ENCODE measurements around the gene ARRDC2. TPM values are rescaled to one million over a fixed set of nuclear protein-coding genes. Genes with fewer than 3 reads are reported as not detected.
"Not testable (repeated sequence)": the region's sequence is repeated elsewhere in the genome, so short reads cannot be mapped to it uniquely, and the experiment has no call there.

The ARRDC2 gene
- total RNA-seq, 1 donor from 2014 or later, result 82.7 TPM

DNA sequence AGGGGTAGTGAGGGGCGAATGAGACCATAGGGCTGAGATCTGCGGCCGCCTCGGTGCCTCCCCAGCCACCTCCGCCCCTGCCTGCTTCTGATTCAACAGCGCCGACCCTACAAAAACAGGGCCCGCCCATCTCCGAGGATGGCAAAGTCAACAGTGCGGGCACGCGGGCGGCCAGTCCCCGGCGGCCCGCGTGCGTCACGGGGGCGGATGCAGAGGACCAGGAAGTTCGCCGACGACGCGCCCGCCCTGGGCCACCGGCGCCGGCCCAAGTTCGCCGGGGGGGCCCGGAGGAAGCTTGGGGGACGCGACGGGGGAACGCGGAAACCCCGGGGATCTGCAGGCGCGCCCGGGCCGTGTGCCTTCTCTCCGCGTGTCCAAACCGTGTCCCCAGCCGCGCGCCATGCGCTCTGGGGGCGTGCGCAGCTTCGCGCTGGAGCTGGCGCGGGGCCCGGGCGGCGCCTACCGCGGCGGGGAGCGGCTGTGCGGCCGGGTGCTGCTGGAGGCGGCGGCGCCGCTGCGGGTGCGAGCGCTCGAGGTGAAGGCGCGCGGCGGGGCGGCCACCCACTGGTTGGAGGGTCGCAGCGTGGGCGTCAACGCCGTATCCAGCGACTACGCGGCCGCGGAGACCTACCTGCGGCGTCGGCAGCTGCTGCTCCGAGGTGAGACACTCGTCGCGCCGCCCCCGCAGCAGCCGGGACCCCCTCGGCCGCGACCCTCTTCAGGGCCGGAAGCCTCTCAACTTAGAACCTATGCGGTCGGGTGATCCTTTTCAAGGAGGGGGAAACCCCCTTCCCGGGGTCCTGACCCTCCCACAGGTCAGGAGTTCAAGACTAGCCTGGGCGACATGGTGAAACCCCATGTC, 6.8 kb upstream of the ARRDC2 start:
- Histone ChIP-seq H3K4me3 (peak overlapping the region; percentile 90), H3K4me1 (peaks cover 19% of the 10 kb centered on the region), H3K9me3 (no peaks in the 10 kb centered on the region), H3K27me3 (no peaks in the 10 kb centered on the region), H3K27ac (peak overlapping the region; percentile 91), H3K36me3 (no peaks in the 10 kb centered on the region)
- peak; percentile 96 for DNase-seq
- TF ChIP-seq, protein P1, sequence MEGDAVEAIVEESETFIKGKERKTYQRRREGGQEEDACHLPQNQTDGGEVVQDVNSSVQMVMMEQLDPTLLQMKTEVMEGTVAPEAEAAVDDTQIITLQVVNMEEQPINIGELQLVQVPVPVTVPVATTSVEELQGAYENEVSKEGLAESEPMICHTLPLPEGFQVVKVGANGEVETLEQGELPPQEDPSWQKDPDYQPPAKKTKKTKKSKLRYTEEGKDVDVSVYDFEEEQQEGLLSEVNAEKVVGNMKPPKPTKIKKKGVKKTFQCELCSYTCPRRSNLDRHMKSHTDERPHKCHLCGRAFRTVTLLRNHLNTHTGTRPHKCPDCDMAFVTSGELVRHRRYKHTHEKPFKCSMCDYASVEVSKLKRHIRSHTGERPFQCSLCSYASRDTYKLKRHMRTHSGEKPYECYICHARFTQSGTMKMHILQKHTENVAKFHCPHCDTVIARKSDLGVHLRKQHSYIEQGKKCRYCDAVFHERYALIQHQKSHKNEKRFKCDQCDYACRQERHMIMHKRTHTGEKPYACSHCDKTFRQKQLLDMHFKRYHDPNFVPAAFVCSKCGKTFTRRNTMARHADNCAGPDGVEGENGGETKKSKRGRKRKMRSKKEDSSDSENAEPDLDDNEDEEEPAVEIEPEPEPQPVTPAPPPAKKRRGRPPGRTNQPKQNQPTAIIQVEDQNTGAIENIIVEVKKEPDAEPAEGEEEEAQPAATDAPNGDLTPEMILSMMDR (IDR thresholded peaks at IDR 0.05), result no peak
- intact Hi-C loops (cut with DNase I), result no loop called here
- peak; percentile 89 for ATAC-seq

DNA sequence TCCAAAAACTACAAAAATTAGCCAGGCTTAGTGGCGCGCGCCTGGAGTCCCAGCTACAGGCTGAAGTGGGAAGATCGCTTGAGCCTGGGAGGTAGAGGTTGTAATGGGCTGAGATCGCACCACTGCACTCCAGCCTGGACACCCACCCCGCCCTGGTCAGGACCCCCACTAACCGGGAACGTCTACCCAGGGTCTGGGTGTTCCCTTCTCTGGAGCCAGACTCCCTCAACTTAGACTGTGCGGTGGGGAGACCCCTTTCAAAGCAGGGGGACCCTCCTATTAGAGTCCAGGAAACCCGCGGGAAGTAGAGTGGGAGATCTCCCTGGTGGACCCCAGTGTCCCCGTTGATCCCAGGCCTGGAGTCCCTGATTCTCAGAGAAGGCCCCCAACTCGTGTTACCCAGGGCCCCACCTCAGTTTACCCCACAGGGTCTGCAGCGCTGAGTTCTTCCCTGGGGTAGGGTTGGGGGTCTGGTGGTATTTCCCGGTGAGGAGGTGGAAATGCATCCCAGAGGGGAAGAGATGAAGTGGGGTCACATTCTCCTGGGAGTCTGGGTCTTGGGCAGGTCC, 6.1 kb upstream of the ARRDC2 start:
- intact Hi-C loops (cut with DNase I), result no loop called here
- H3K9me3 ChIP-seq, result no peaks in the 10 kb centered on the region
- H3K4me3 ChIP-seq, result peak overlapping the region; percentile 90
- H3K27me3 ChIP-seq, result no peaks in the 10 kb centered on the region
- DNase-seq, result no peak
- ATAC-seq, result no peak
- no peaks in the 10 kb centered on the region for H3K36me3 ChIP-seq
- TF ChIP-seq, protein P1 (IDR thresholded peaks at IDR 0.05), result no peak
- H3K27ac ChIP-seq, result peak overlapping the region; percentile 91
- peaks cover 21% of the 10 kb centered on the region for H3K4me1 ChIP-seq

DNA sequence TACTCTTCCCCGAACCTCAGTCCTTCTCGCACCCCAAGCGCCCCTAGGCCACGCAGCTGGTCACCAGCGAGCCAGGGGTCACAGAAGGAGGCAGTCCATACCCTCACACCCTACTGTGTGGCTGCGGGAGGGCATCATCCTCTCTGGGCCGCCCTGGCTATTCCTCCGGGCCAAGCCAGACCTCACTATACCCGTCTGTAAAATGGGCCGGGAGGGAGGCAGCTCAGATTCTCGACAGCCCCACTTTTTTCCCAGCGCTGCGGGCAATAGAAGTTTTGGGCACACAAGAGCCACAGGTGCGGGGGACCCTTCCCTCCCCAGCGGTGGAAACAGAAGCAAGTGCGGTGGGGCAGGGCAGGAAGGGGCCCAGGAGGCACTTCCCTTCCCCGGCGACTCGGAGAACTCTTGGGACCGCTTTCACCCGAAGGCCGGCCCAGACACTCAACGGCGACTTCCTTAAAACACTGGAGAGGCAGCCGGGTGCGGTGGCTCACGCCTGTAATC, 5.6 kb upstream of the ARRDC2 start:
- peaks cover 22% of the 10 kb centered on the region for H3K4me1 ChIP-seq
- intact Hi-C loops (cut with DNase I), result no loop called here
- H3K27ac ChIP-seq, result peak overlapping the region; percentile 91

DNA sequence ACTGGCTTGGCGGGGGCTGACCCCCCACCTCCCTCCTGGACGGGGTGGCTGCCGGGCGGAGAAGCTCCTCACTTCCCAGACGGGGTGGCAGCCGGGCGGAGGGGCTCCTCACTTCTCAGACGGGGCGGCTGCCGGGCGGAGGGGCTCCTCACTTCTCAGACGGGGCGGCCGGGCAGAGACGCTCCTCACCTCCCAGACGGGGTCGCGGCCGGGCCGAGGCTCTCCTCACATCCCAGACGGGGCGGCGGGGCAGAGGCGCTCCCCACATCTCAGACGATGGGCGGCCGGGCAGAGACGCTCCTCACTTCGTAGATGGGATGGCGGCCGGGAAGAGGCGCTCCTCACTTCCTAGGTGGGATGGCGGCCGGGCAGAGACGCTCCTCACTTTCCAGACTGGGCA, 2.2 kb upstream of the ARRDC2 start:
- not testable (repeated sequence) for H3K27me3 ChIP-seq, ATAC-seq, DNase-seq, H3K4me3 ChIP-seq, H3K27ac ChIP-seq, H3K9me3 ChIP-seq
- intact Hi-C loops (cut with DNase I), result loop anchor here (2.0 kb wide), 1 partner anchor 53 kb away; no protein-coding TSS in a partner anchor
- H3K36me3 ChIP-seq, result peaks cover 23% of the 10 kb centered on the region
- peaks cover 25% of the 10 kb centered on the region for H3K4me1 ChIP-seq

More for the DNA sequence above, 5.6 kb upstream of the ARRDC2 start:
- Histone ChIP-seq H3K4me3 (peak overlapping the region; percentile 90), H3K27me3 (no peaks in the 10 kb centered on the region), H3K36me3 (no peaks in the 10 kb centered on the region), H3K9me3 (no peaks in the 10 kb centered on the region)
- ATAC-seq (peak; percentile 15), DNase-seq (peak; percentile 80)
- TF ChIP-seq, protein P1 (IDR thresholded peaks at IDR 0.05), result no peak

DNA sequence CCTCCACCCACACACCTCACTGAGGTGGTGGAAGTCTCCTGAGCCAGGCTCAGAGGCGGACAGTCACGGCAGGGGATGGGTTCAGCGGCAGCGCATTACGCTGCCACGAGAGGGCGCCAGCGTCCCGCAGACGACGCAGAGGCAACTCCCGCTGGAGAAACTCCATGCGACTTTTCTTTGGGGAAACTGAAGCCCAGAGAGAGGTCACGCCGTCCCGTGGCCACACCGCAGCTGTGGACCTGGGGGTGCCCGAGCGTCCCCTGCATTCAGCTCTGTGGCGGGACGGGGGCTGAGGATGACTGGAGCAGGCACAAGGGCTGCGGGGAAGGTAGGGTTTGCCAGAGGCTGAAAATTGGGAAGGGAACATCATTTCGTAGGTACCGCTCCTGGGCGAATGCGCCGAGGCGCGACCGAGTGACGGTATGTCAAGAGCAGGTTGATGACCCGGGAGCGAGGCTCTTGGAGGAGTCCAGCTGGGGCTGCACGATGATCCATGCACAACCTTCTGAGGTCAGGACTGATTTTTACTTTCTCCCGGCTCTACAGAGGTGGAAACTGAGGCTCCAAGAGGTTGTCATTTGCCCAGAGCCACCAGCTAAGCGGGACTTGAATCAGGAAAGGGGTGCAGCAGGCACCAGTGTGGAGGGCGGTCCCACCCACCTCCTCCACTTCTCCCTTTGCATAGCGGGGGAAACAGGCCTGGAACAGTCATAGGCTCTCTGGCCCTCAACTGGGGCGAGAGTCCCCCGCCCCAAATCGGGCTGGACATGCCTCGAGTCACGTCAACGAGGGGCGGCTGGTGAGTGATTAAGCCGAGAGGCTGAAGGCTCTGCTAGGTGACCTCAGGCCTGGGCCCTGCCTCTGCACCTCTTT, 690 bp upstream of the ARRDC2 start:
- TF ChIP-seq, protein P1 (IDR thresholded peaks at IDR 0.05), result peak; percentile 97
- Histone ChIP-seq H3K27ac (peak overlapping the region; percentile 89), H3K36me3 (peaks cover 37% of the 10 kb centered on the region), H3K9me3 (no peaks in the 10 kb centered on the region), H3K27me3 (no peaks in the 10 kb centered on the region), H3K4me1 (peaks cover 19% of the 10 kb centered on the region), H3K4me3 (peak overlapping the region; percentile 65)
- peak; percentile 91 for DNase-seq
- intact Hi-C loops (cut with DNase I), result loop anchor here (2.0 kb wide), 1 partner anchor 52 kb away; no protein-coding TSS in a partner anchor
- ATAC-seq, result peak; percentile 91

All from upper lobe of right lung (tissue), 1 donor.